T-helper 1 cell treated with Interleukin-12 subunit alpha and Interleukin-12 subunit beta and Interleukin-4 antibody, amounts not matched to agents 30 ng/mL and 1 ng/mL, for 36 hours (primary cell): ENCODE data around the gene PQBP1. TPM values are rescaled to one million over a fixed set of nuclear protein-coding genes. Genes with fewer than 3 reads are reported as not detected.

Experiments
- intact Hi-C: fragments of 100-400 bp; cut with micrococcal nuclease; formaldehyde crosslinking; loops from one replicate; pipeline ENCODE4 v1.15.1; 2024
- total RNA-seq: library from RNA; stranded (reverse); gene quantifications from 2 replicates; pipeline ENCODE4 v1.2.3, GENCODE V29; 2022

Gene PQBP1
- total RNA-seq, 1 donor from 2014 or later, result 88.9 TPM

DNA sequence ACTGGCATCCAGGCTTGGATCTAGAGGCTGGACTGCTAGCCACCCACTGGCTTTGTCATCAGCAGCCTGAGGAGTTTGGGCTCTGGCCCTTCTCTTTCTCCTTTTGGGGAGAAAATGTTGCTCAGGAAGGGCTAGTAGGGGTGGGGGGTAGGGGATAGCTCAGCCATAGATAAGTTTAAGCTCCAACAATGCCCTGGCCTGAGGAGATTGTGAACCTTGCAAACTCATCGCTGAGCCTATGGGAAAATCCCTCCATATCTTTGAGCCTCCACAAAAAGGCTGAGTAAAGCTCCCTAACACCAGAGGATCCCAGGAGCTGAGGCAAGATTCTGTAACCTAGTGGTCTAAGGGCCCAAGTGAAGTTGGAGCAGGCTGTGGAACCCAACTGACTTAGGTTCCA is 50.9 kb downstream of the PQBP1 start:
- intact Hi-C loops, result loop anchor here (5.0 kb wide), 1 partner anchor 186 kb away; the partner anchor contains the start of gene GLOD5

Other genes with a start within 250 kb of the PQBP1 start
- gene WAS, start 214.1 kb upstream of the PQBP1 start, total RNA-seq, result 151 and 162 TPM in 2 replicates
- 21.7 and 25.0 TPM in 2 replicates for gene SUV39H1, start 201.2 kb upstream of the PQBP1 start, total RNA-seq
- not detected in 2 replicates for gene GLOD5, start 136.2 kb upstream of the PQBP1 start, total RNA-seq
- not detected in 2 replicates for gene GATA1, start 111.3 kb upstream of the PQBP1 start, total RNA-seq
- gene HDAC6, start 95.9 kb upstream of the PQBP1 start, total RNA-seq, result 83.1 and 87.3 TPM in 2 replicates
- gene ERAS, start 71.4 kb upstream of the PQBP1 start, total RNA-seq, result not detected in 2 replicates
- 0.56 and 0.78 TPM in 2 replicates for gene PCSK1N, start 62.3 kb upstream of the PQBP1 start, total RNA-seq
- gene TIMM17B, start 162 bp upstream of the PQBP1 start, total RNA-seq, result 48.0 and 49.4 TPM in 2 replicates
- gene SLC35A2, start 13.7 kb downstream of the PQBP1 start, total RNA-seq, result 22.8 and 25.6 TPM in 2 replicates
- 342 and 350 TPM in 2 replicates for gene PIM2, start 21.1 kb downstream of the PQBP1 start, total RNA-seq
- 68.4 and 71.1 TPM in 2 replicates for gene OTUD5, start 59.7 kb downstream of the PQBP1 start, total RNA-seq
- gene KCND1, start 73.9 kb downstream of the PQBP1 start, total RNA-seq, result 5.0 and 6.3 TPM in 2 replicates
- gene GRIPAP1, start 104.3 kb downstream of the PQBP1 start, total RNA-seq, result 103 and 110 TPM in 2 replicates
- 46.6 and 50.9 TPM in 2 replicates for gene TFE3, start 145.4 kb downstream of the PQBP1 start, total RNA-seq
- gene CCDC120, start 161.1 kb downstream of the PQBP1 start, total RNA-seq, result 6.5 and 8.3 TPM in 2 replicates
- gene PRAF2, start 176.1 kb downstream of the PQBP1 start, total RNA-seq, result 20.9 and 22.2 TPM in 2 replicates
- gene WDR45, start 182.0 kb downstream of the PQBP1 start, total RNA-seq, result 68.7 and 71.5 TPM in 2 replicates
- 32.6 and 33.2 TPM in 2 replicates for gene GPKOW, start 225.8 kb downstream of the PQBP1 start, total RNA-seq